HCT116 (cell line): ENCODE results near the gene CHRNA9. TPM values are rescaled to one million over a fixed set of nuclear protein-coding genes. Genes with fewer than 3 reads are reported as not detected.

Experiments used
- ATAC-seq: fragments of 200-7000 bp; cut with Tn5 transposase; 2 replicates; pipeline ENCODE4 v1.9.1; 2020; ENCODE audit warnings: mild to moderate bottlenecking, moderate library complexity
- BruUV-seq: library from RNA; stranded (reverse); fragments of 400-500 nt; replicated peaks from 2 replicates; lab custom pipeline; 2021; lab: Mats Ljungman, UMichigan
- CTCF ChIA-PET: fragments of 300-600 bp; sonication (Branson Sonifier 250); formaldehyde crosslinking; loops from one replicate; lab custom pipeline; 2021; ENCODE audit warnings: antibody characterized with exemption; lab: Charles Lee
- POLR2A ChIA-PET: fragments of 300-600, 350-600 bp; sonication (Branson Sonifier 250); formaldehyde crosslinking; loops from one replicate; lab custom pipeline; 2021; ENCODE audit warnings: antibody characterized with exemption; lab: Charles Lee
- RAD21 ChIA-PET, 2 experiments: fragments of 300-600 bp; sonication (Branson Sonifier 250); formaldehyde crosslinking; loops; one replicate each; lab custom pipeline; 2023; ENCODE audit warnings: low total read pairs in 2 of 2; ENCODE audit not compliant: uncharacterized antibody in 2 of 2, unreplicated experiment in 2 of 2, low non-redundant PET in 1 of 2; lab: Charles Lee
- DNase-seq: peaks from one replicate; pipeline ENCODE4 v3.0.0-alpha.2; 2010; ENCODE audit warnings: low read depth, low spot score
- H2AFZ ChIP-seq: fragments of 200-600 bp; shearing (Covaris generic), sonication (generic); 2 replicates; pipeline ENCODE4 v1.6.1; 2017; ENCODE audit warnings: low read depth, mixed run types, mixed read lengths, antibody characterized with exemption, low read length; ENCODE audit not compliant: poor library complexity, severe bottlenecking
- H3K27ac ChIP-seq: 2 replicates; pipeline ENCODE4 v1.5.1; 2012; ENCODE audit warnings: low read depth, low read length
- H3K27me3 ChIP-seq: fragments of 200-600 bp; sonication (generic); 2 replicates; pipeline ENCODE4 v1.6.1; 2016; ENCODE audit warnings: mixed run types, low read length, mixed read lengths; ENCODE audit not compliant: insufficient read depth
- H3K36me3 ChIP-seq, 2 experiments: fragments of 200-500 bp in 1 of 2; fragments of 200-600 bp in 1 of 2; sonication (Bioruptor generic) in 1 of 2; sonication (generic) in 1 of 2; 2 replicates each; pipeline versions ENCODE4 v1.5.1 to v1.6.1; 2014 to 2016; ENCODE audit warnings: low read length in 2 of 2, inconsistent platforms in 1 of 2, mixed read lengths in 1 of 2, mixed run types in 1 of 2; ENCODE audit not compliant: insufficient read depth in 2 of 2, control insufficient read depth in 1 of 2
- H3K4me1 ChIP-seq, 2 experiments: fragments of 200-600 bp in 1 of 2; sonication (generic) in 1 of 2; 2 replicates each; pipeline versions ENCODE4 v1.5.1 to v1.6.1; 2012 to 2017; ENCODE audit warnings: low read length in 2 of 2, inconsistent platforms in 1 of 2, mild to moderate bottlenecking in 1 of 2, mixed read lengths in 1 of 2, mixed run types in 1 of 2, moderate library complexity in 1 of 2; ENCODE audit not compliant: insufficient read depth in 2 of 2, control insufficient read depth in 1 of 2
- H3K4me2 ChIP-seq: fragments of 200-600 bp; sonication (generic); 2 replicates; pipeline ENCODE4 v1.6.1; 2017; ENCODE audit warnings: mixed run types, low read length, mixed read lengths
- H3K4me3 ChIP-seq, 2 experiments: fragments of 200-600 bp in 1 of 2; sonication (generic) in 1 of 2; replicated peaks in 1 of 2; 2 replicates each; pipeline ENCODE4 v1.5.1; 2011 to 2016; ENCODE audit warnings: low read length in 2 of 2, control low read depth in 1 of 2, low read depth in 1 of 2, mild to moderate bottlenecking in 1 of 2, mixed read lengths in 1 of 2, mixed run types in 1 of 2
- H3K79me2 ChIP-seq: fragments of 200-600 bp; sonication (generic); 2 replicates; pipeline ENCODE4 v1.6.1; 2017; ENCODE audit warnings: mild to moderate bottlenecking, mixed run types, low read length, moderate library complexity, mixed read lengths; ENCODE audit not compliant: insufficient read depth
- H3K9ac ChIP-seq: fragments of 200-600 bp; sonication (generic); 2 replicates; pipeline ENCODE4 v1.6.1; 2016; ENCODE audit warnings: low read length, mixed read lengths
- H3K9me2 ChIP-seq: fragments of 200-600 bp; sonication (generic), shearing (Covaris generic); 2 replicates; pipeline ENCODE4 v1.6.1; 2017; ENCODE audit warnings: mixed run types, mild to moderate bottlenecking, moderate library complexity; ENCODE audit not compliant: insufficient read depth
- H3K9me3 ChIP-seq, 2 experiments: fragments of 200-500 bp in 1 of 2; fragments of 200-600 bp in 1 of 2; sonication (Bioruptor generic) in 1 of 2; sonication (generic) in 1 of 2; 2 replicates each; pipeline ENCODE4 v1.6.1; 2014 to 2017; ENCODE audit warnings: low read length in 2 of 2, mixed read lengths in 2 of 2, inconsistent platforms in 1 of 2, low read depth in 1 of 2, mild to moderate bottlenecking in 1 of 2, mixed run types in 1 of 2, moderate library complexity in 1 of 2; ENCODE audit not compliant: control insufficient read depth in 1 of 2, insufficient read depth in 1 of 2
- H4K20me1 ChIP-seq: fragments of 200-600 bp; sonication (generic), shearing (Covaris generic); 2 replicates; pipeline ENCODE4 v1.6.1; 2017; ENCODE audit warnings: mixed run types, mild to moderate bottlenecking, moderate library complexity; ENCODE audit not compliant: insufficient read depth
- CBX3 ChIP-seq: IDR thresholded peaks from 2 replicates; pipeline ENCODE4 v1.6.1; 2012; ENCODE audit warnings: low read depth
- CEBPB ChIP-seq: IDR thresholded peaks from 2 replicates; pipeline ENCODE4 v1.6.1; 2012; ENCODE audit warnings: low read depth
- EGR1 ChIP-seq: IDR thresholded peaks from 2 replicates; pipeline ENCODE4 v1.6.1; 2012; ENCODE audit warnings: low read depth
- EZH2 ChIP-seq: fragments of 200-600 bp; sonication (generic); IDR thresholded peaks from 2 replicates; pipeline ENCODE4 v1.6.1; 2017; ENCODE audit warnings: antibody characterized with exemption, mixed run types
- EZH2phosphoT487 ChIP-seq: fragments of 200-600 bp; IDR thresholded peaks from 2 replicates; pipeline ENCODE4 v1.6.1; 2018; ENCODE audit warnings: antibody characterized with exemption, borderline replicate concordance
- FOSL1 ChIP-seq: IDR thresholded peaks from 2 replicates; pipeline ENCODE4 v1.6.1; 2012; ENCODE audit warnings: low read depth
- JUND ChIP-seq: IDR thresholded peaks from 2 replicates; pipeline ENCODE4 v1.6.1; 2012
- POLR2A ChIP-seq: IDR thresholded peaks from 2 replicates; pipeline ENCODE4 v1.7.0; 2011; ENCODE audit warnings: borderline replicate concordance; ENCODE audit not compliant: insufficient read depth, insufficient read length; ENCODE audit errors: extremely low read depth
- POLR2AphosphoS5 ChIP-seq: IDR thresholded peaks from 2 replicates; pipeline ENCODE4 v1.6.1; 2011; ENCODE audit warnings: mild to moderate bottlenecking, low read depth, low read length, moderate library complexity
- SIN3A ChIP-seq: IDR thresholded peaks from 2 replicates; pipeline ENCODE4 v1.6.1; 2012; ENCODE audit warnings: low read depth
- SP1 ChIP-seq: IDR thresholded peaks from 2 replicates; pipeline ENCODE4 v1.6.1; 2012; ENCODE audit warnings: low read depth
- SRF ChIP-seq: IDR thresholded peaks from 2 replicates; pipeline ENCODE4 v1.6.1; 2012; ENCODE audit warnings: low read depth
- TCF7L2 ChIP-seq: IDR thresholded peaks from 2 replicates; pipeline ENCODE4 v1.7.0; 2011; ENCODE audit warnings: borderline replicate concordance, inconsistent platforms; ENCODE audit not compliant: insufficient read depth, insufficient read length; ENCODE audit errors: extremely low read depth
- YY1 ChIP-seq: IDR thresholded peaks from 2 replicates; pipeline ENCODE4 v1.6.1; 2011; ENCODE audit warnings: low read length, low read depth, moderate library complexity, mild to moderate bottlenecking; ENCODE audit not compliant: insufficient replicate concordance; ENCODE audit errors: extremely low read depth
- ZNF274 ChIP-seq: fragments of 200-500 bp; sonication (Bioruptor generic); IDR thresholded peaks from 2 replicates; pipeline ENCODE4 v1.6.1; 2014; ENCODE audit warnings: mild to moderate bottlenecking, low read depth, low read length, inconsistent platforms
- intact Hi-C: fragments of 100-400 bp; cut with micrococcal nuclease; formaldehyde crosslinking; loops from 2 replicates; pipeline ENCODE4 v1.10.0; 2022
- total RNA-seq: library from RNA; stranded (reverse); gene quantifications from one replicate; pipeline ENCODE4 v1.2.1, GENCODE V29; 2021; ENCODE audit not compliant: unreplicated experiment
- TF ChIP-seq, protein P1 (sequence below), 3 experiments: fragments of 200-600 bp in 1 of 3; sonication (generic) in 1 of 3; IDR thresholded peaks in 2 of 3; conservative IDR thresholded peaks in 1 of 3; 2 replicates each; pipeline ENCODE4 v1.5.1; 2012 to 2017; ENCODE audit warnings: low read depth in 2 of 3, low read length in 2 of 3, antibody characterized with exemption in 1 of 3, borderline replicate concordance in 1 of 3, control low read depth in 1 of 3, mild to moderate bottlenecking in 1 of 3, mixed read lengths in 1 of 3, mixed run types in 1 of 3, moderate library complexity in 1 of 3; ENCODE audit not compliant: insufficient read depth in 1 of 3
- TF ChIP-seq, protein P2 (sequence below): IDR thresholded peaks from 2 replicates; pipeline ENCODE4 v1.6.1; 2012
- TF ChIP-seq, protein P3 (sequence below): IDR thresholded peaks from 2 replicates; pipeline ENCODE4 v1.6.1; 2012
- TF ChIP-seq, protein P4 (sequence below): IDR thresholded peaks from 2 replicates; pipeline ENCODE4 v1.6.1; 2011; ENCODE audit warnings: mild to moderate bottlenecking, low read length, moderate library complexity; ENCODE audit not compliant: insufficient replicate concordance; ENCODE audit errors: extremely low read depth

Gene CHRNA9
- total RNA-seq, 1 experiment from 2014 or later: not detected

DNA sequence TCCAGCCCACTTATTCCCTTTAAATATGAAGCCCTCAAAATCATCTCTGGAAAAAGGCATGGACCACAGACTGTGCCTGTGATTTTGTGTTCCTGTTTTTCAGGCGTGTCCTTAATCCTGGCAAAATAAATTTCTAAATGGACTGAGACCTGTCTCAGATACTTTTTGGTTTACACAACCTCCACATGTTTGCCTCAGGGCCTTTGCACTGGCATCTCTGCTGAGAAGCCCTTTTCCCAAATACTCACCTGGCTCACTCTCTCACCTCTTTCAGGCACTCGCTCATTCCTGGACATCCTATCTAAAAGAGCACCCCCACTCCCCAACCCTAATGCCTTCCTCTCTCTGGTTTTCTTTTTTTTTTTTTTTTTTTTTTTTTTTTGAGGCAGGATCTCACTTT, 40.5 kb downstream of the CHRNA9 start:
- Histone ChIP-seq H3K9ac (no peak overlapping the region), H3K4me1 (peaks cover 0 to 15% of the 10 kb centered on the region in 2 experiments; a peak in 2 of 4 replicates), H3K9me2 (no peaks in the 10 kb centered on the region), H3K27me3 (no peaks in the 10 kb centered on the region), H3K79me2 (no peaks in the 10 kb centered on the region), H3K4me3 (no peak overlapping the region), H2AFZ (no peak overlapping the region), H3K27ac (no peak overlapping the region), H3K36me3 (no peaks in the 10 kb centered on the region), H4K20me1 (no peaks in the 10 kb centered on the region), H3K9me3 (no peaks in the 10 kb centered on the region), H3K4me2 (no peak overlapping the region)
- POLR2A ChIA-PET: no interaction called here
- RAD21 ChIA-PET: no interaction called here
- ATAC-seq (no peak), DNase-seq (no peak)
- no TSS peak for BruUV-seq
- TF ChIP-seq SP1 (no peak), CBX3 (no peak), ZNF274 (no peak), SRF (no peak), POLR2AphosphoS5 (no peak), YY1 (no peak), EGR1 (no peak), TCF7L2 (no peak), POLR2A (no peak), CEBPB (no peak), SIN3A (no peak), EZH2phosphoT487 (no peak), JUND (no peak), FOSL1 (no peak), EZH2 (no peak)
- TF ChIP-seq, protein P1, sequence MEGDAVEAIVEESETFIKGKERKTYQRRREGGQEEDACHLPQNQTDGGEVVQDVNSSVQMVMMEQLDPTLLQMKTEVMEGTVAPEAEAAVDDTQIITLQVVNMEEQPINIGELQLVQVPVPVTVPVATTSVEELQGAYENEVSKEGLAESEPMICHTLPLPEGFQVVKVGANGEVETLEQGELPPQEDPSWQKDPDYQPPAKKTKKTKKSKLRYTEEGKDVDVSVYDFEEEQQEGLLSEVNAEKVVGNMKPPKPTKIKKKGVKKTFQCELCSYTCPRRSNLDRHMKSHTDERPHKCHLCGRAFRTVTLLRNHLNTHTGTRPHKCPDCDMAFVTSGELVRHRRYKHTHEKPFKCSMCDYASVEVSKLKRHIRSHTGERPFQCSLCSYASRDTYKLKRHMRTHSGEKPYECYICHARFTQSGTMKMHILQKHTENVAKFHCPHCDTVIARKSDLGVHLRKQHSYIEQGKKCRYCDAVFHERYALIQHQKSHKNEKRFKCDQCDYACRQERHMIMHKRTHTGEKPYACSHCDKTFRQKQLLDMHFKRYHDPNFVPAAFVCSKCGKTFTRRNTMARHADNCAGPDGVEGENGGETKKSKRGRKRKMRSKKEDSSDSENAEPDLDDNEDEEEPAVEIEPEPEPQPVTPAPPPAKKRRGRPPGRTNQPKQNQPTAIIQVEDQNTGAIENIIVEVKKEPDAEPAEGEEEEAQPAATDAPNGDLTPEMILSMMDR (IDR thresholded peaks at IDR 0.05 in 2 of 3, conservative IDR thresholded peaks at IDR 0.05 in 1 of 3; ENCODE audit: borderline replicate concordance in 1 of 3, insufficient read depth in 1 of 3, low read depth in 2 of 3, low read length in 2 of 3): no peak
- TF ChIP-seq, protein P2, sequence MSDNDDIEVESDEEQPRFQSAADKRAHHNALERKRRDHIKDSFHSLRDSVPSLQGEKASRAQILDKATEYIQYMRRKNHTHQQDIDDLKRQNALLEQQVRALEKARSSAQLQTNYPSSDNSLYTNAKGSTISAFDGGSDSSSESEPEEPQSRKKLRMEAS: no peak
- TF ChIP-seq, protein P3, sequence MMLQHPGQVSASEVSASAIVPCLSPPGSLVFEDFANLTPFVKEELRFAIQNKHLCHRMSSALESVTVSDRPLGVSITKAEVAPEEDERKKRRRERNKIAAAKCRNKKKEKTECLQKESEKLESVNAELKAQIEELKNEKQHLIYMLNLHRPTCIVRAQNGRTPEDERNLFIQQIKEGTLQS: no peak
- TF ChIP-seq, protein P4, sequence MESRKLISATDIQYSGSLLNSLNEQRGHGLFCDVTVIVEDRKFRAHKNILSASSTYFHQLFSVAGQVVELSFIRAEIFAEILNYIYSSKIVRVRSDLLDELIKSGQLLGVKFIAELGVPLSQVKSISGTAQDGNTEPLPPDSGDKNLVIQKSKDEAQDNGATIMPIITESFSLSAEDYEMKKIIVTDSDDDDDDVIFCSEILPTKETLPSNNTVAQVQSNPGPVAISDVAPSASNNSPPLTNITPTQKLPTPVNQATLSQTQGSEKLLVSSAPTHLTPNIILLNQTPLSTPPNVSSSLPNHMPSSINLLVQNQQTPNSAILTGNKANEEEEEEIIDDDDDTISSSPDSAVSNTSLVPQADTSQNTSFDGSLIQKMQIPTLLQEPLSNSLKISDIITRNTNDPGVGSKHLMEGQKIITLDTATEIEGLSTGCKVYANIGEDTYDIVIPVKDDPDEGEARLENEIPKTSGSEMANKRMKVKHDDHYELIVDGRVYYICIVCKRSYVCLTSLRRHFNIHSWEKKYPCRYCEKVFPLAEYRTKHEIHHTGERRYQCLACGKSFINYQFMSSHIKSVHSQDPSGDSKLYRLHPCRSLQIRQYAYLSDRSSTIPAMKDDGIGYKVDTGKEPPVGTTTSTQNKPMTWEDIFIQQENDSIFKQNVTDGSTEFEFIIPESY: no peak
- intact Hi-C loops: no loop called here
- CTCF ChIA-PET: no interaction called here
